SK-N-SH (cell line): Measurements from ENCODE around the gene EVC. TPM values are rescaled to one million over a fixed set of nuclear protein-coding genes. Genes with fewer than 3 reads are reported as not detected.

ENCODE experiments used
- CTCF ChIA-PET: fragments of 300-600, 350-600 bp; formaldehyde crosslinking; extraction: SDS; loops from one replicate; lab custom pipeline; 2021; lab: Yijun Ruan, JAX
- POLR2A ChIA-PET: fragments of 350-600 bp; sonication (Branson Sonifier 250); formaldehyde crosslinking; extraction: SDS; loops from one replicate; lab custom pipeline; 2020; ENCODE audit warnings: antibody characterized with exemption, inconsistent platforms; lab: Yijun Ruan, JAX
- DNase-seq: peaks from one replicate; pipeline ENCODE4 v3.0.0; 2012
- H2AFZ ChIP-seq: fragments of 200-600 bp; sonication (generic); 2 replicates; pipeline ENCODE4 v1.8.1; 2016; ENCODE audit warnings: antibody characterized with exemption, mild to moderate bottlenecking, low read depth
- H3F3A ChIP-seq: fragments of 200-600 bp; sonication (generic); replicated peaks from 2 replicates; pipeline ENCODE3; 2016; ENCODE audit warnings: antibody characterized with exemption, mild to moderate bottlenecking; ENCODE audit not compliant: insufficient read depth
- H3K27ac ChIP-seq, 2 experiments: fragments of 200-500 bp in 1 of 2; fragments of 200-600 bp in 1 of 2; sonication (Bioruptor generic) in 1 of 2; sonication (generic), shearing (Covaris generic) in 1 of 2; 2 replicates each; pipeline versions ENCODE4 v1.5.1 to v1.6.1; 2014 to 2016; ENCODE audit warnings: low read depth in 2 of 2, inconsistent platforms in 1 of 2, low read length in 1 of 2, mild to moderate bottlenecking in 1 of 2, mixed read lengths in 1 of 2
- H3K27me3 ChIP-seq: fragments of 200-600 bp; sonication (generic), shearing (Covaris generic); 2 replicates; pipeline ENCODE4 v1.6.1; 2016; ENCODE audit warnings: mixed run types; ENCODE audit not compliant: insufficient read depth
- H3K36me3 ChIP-seq, 2 experiments: fragments of 200-500 bp in 1 of 2; fragments of 200-600 bp in 1 of 2; sonication (Bioruptor generic) in 1 of 2; sonication (generic) in 1 of 2; replicated peaks in 1 of 2; 2 replicates each; pipeline versions ENCODE3 to v1.5.1; 2014 to 2016; ENCODE audit warnings: low read length in 1 of 2, mild to moderate bottlenecking in 1 of 2; ENCODE audit not compliant: insufficient read depth in 2 of 2, control insufficient read depth in 1 of 2
- H3K4me1 ChIP-seq, 2 experiments: fragments of 200-500 bp in 1 of 2; fragments of 200-600 bp in 1 of 2; sonication (Bioruptor generic) in 1 of 2; sonication (generic), shearing (Covaris generic) in 1 of 2; 2 replicates each; pipeline versions ENCODE4 v1.5.1 to v1.6.1; 2014 to 2016; ENCODE audit warnings: low read depth in 1 of 2, low read length in 1 of 2, mixed run types in 1 of 2; ENCODE audit not compliant: insufficient read depth in 2 of 2, control insufficient read depth in 1 of 2
- H3K4me2 ChIP-seq: fragments of 200-600 bp; sonication (generic), shearing (Covaris generic); 2 replicates; pipeline ENCODE4 v1.6.1; 2017; ENCODE audit warnings: mixed run types
- H3K4me3 ChIP-seq, 2 experiments: fragments of 200-500 bp in 1 of 2; fragments of 200-600 bp in 1 of 2; sonication (Bioruptor generic) in 1 of 2; sonication (generic), shearing (Covaris generic) in 1 of 2; 2 replicates each; pipeline versions ENCODE4 v1.5.1 to v1.8.1; 2014 to 2016; ENCODE audit warnings: low read depth in 2 of 2, inconsistent platforms in 1 of 2, low read length in 1 of 2, mild to moderate bottlenecking in 1 of 2, mixed read lengths in 1 of 2, moderate library complexity in 1 of 2
- H3K79me2 ChIP-seq: fragments of 200-600 bp; sonication (generic); 2 replicates; pipeline ENCODE4 v1.8.1; 2017; ENCODE audit warnings: mild to moderate bottlenecking; ENCODE audit not compliant: insufficient read depth
- H3K9ac ChIP-seq: fragments of 200-600 bp; sonication (generic); 2 replicates; pipeline ENCODE4 v1.6.1; 2017; ENCODE audit warnings: mixed run types
- H3K9me2 ChIP-seq: fragments of 200-600 bp; sonication (generic); 2 replicates; pipeline ENCODE4 v1.6.1; 2017; ENCODE audit warnings: mixed run types
- H3K9me3 ChIP-seq: fragments of 200-600 bp; sonication (generic); 2 replicates; pipeline ENCODE4 v1.6.1; 2017; ENCODE audit warnings: mixed run types, mild to moderate bottlenecking, moderate library complexity
- H4K20me1 ChIP-seq: fragments of 200-600 bp; sonication (generic); 2 replicates; pipeline ENCODE4 v1.6.1; 2017; ENCODE audit warnings: mild to moderate bottlenecking, mixed run types; ENCODE audit not compliant: insufficient read depth
- ELF1 ChIP-seq: IDR thresholded peaks from 2 replicates; pipeline ENCODE4 v1.4.0; 2012
- EZH2phosphoT487 ChIP-seq: fragments of 200-600 bp; sonication (generic); IDR thresholded peaks from 2 replicates; pipeline ENCODE4 v1.6.1; 2017; ENCODE audit warnings: low read depth, mixed run types, mild to moderate bottlenecking, antibody characterized with exemption, moderate library complexity, borderline replicate concordance
- FOSL2 ChIP-seq: IDR thresholded peaks from 2 replicates; pipeline ENCODE4 v1.4.0; 2012; ENCODE audit warnings: low read depth, mild to moderate bottlenecking, moderate library complexity, borderline replicate concordance
- FOXM1 ChIP-seq: IDR thresholded peaks from 2 replicates; pipeline ENCODE4 v1.4.0; 2012; ENCODE audit warnings: low read depth, mild to moderate bottlenecking
- GABPA ChIP-seq: IDR thresholded peaks from 2 replicates; pipeline ENCODE4 v1.4.0; 2012; ENCODE audit warnings: low read depth, mild to moderate bottlenecking
- GATA2 ChIP-seq: sonication (generic); formaldehyde crosslinking; IDR thresholded peaks from 2 replicates; pipeline ENCODE4 v1.5.0; 2020; ENCODE audit warnings: mild to moderate bottlenecking, missing genetic modification reagents
- MEF2A ChIP-seq: IDR thresholded peaks from 2 replicates; pipeline ENCODE4 v1.4.0; 2012; ENCODE audit warnings: low read depth, borderline replicate concordance
- NFIC ChIP-seq: IDR thresholded peaks from 2 replicates; pipeline ENCODE4 v1.4.0; 2012; ENCODE audit warnings: borderline replicate concordance
- NRF1 ChIP-seq: IDR thresholded peaks from 2 replicates; pipeline ENCODE4 v1.6.1; 2012; ENCODE audit warnings: low read depth, mild to moderate bottlenecking, low read length
- RAD21 ChIP-seq: IDR thresholded peaks from 2 replicates; pipeline ENCODE4 v1.6.1; 2012; ENCODE audit warnings: mild to moderate bottlenecking, low read length
- RXRA ChIP-seq: IDR thresholded peaks from 2 replicates; pipeline ENCODE4 v1.4.0; 2012; ENCODE audit warnings: low read depth, mild to moderate bottlenecking, borderline replicate concordance
- TAF1 ChIP-seq: IDR thresholded peaks from 2 replicates; pipeline ENCODE4 v1.6.1; 2012; ENCODE audit warnings: low read depth, mild to moderate bottlenecking, low read length, moderate library complexity, borderline replicate concordance
- TCF12 ChIP-seq: IDR thresholded peaks from 2 replicates; pipeline ENCODE4 v1.4.0; 2012
- TEAD4 ChIP-seq: IDR thresholded peaks from 2 replicates; pipeline ENCODE4 v1.4.0; 2012; ENCODE audit warnings: mild to moderate bottlenecking, borderline replicate concordance; ENCODE audit not compliant: insufficient read depth
- YY1 ChIP-seq: IDR thresholded peaks from 2 replicates; pipeline ENCODE4 v1.4.0; 2012; ENCODE audit warnings: low read depth, mild to moderate bottlenecking
- WGBS: methylation state at CpG from one replicate; pipeline ENCODE4 v1.1.6; 2017; ENCODE audit warnings: low lambda C conversion rate; 5-methylcytosine and 5-hydroxymethylcytosine counted together
- polyA plus RNA-seq, 3 experiments: library from polyadenylated mRNA; depleted of rRNA; stranded (reverse); fragments of >200 nt; gene quantifications; 2 replicates each; pipeline ENCODE4 v1.2.3, GENCODE V29; 2012
- TF ChIP-seq, protein P1 (sequence below): IDR thresholded peaks from 2 replicates; pipeline ENCODE4; 2012
- TF ChIP-seq, protein P2 (sequence below): fragments of 150-350 bp; IDR thresholded peaks from 2 replicates; pipeline ENCODE4 v1.6.1; 2017; ENCODE audit warnings: antibody characterized with exemption, low read length, low read depth, borderline replicate concordance
- TF ChIP-seq, protein P3 (sequence below): fragments of 150-350 bp; IDR thresholded peaks from 2 replicates; pipeline ENCODE4 v1.6.1; 2016; ENCODE audit warnings: mild to moderate bottlenecking, low read depth, low read length
- TF ChIP-seq, protein P4 (sequence below): fragments of 200-600 bp; sonication (generic); IDR thresholded peaks from 2 replicates; pipeline ENCODE4 v1.6.1; 2017; ENCODE audit warnings: antibody characterized with exemption, mild to moderate bottlenecking, moderate library complexity

Gene EVC
- polyA plus RNA-seq, 1 of the 3 experiments (the other 2 are of a cell fraction), result 3.8 TPM

DNA sequence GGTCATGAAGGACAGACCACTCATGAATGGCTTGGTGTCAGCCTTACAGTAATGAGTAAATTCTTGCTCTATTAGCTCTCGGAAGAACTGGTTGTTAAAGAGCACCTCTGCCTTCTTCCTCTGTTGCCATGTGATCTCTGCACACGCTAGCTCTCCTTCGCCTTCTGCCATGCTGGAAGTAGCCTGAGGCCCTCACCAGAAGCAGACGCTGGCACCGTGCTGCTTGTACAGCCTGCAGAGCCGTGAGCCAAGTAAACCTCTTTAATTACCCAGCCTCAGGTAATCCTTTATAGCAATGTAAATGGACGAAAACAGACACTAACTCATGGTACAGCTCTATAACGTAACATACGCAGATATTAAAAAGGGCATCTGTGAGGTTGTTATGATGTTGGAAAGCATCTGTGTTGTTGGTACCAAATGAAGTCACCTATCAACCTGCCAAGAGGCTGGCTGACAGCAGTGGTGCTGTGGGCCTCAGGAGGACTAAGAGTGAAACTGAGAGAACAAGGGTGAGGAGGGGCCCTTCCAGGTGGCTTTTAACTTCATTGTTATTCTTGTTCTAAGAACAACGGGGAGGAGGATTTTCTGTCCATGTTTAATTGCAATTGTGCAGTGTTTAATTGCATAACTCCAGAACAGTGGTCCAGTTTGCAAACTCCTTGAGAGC lies 112.7 kb downstream of the EVC start:
- Histone ChIP-seq H3K4me3 (no peak overlapping the region), H4K20me1 (no peaks in the 10 kb centered on the region; the same call in 1 of the 2 replicates), H3K27me3 (no peaks in the 10 kb centered on the region), H3K9ac (no peak overlapping the region), H2AFZ (no peak overlapping the region), H3K9me2 (no peaks in the 10 kb centered on the region), H3K27ac (no peak overlapping the region; a peak in 1 of 4 replicates), H3K9me3 (no peaks in the 10 kb centered on the region), H3K4me1 (no peaks in the 10 kb centered on the region; a peak in 1 of 4 replicates), H3K36me3 (peaks cover 6 to 43% of the 10 kb centered on the region in 2 experiments), H3K4me2 (no peak overlapping the region), H3F3A (no peaks in the 10 kb centered on the region), H3K79me2 (no peaks in the 10 kb centered on the region)
- DNase-seq, result no peak
- TF ChIP-seq TCF12, result no peak
- no peak for TF ChIP-seq TEAD4
- TF ChIP-seq NFIC, result no peak
- TF ChIP-seq YY1, result no peak
- TF ChIP-seq, protein P1, sequence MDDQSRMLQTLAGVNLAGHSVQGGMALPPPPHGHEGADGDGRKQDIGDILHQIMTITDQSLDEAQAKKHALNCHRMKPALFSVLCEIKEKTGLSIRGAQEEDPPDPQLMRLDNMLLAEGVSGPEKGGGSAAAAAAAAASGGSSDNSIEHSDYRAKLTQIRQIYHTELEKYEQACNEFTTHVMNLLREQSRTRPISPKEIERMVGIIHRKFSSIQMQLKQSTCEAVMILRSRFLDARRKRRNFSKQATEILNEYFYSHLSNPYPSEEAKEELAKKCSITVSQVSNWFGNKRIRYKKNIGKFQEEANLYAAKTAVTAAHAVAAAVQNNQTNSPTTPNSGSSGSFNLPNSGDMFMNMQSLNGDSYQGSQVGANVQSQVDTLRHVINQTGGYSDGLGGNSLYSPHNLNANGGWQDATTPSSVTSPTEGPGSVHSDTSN, result no peak
- no peak for TF ChIP-seq ELF1
- no peak for TF ChIP-seq FOSL2
- TF ChIP-seq RXRA, result no peak
- TF ChIP-seq, protein P2, sequence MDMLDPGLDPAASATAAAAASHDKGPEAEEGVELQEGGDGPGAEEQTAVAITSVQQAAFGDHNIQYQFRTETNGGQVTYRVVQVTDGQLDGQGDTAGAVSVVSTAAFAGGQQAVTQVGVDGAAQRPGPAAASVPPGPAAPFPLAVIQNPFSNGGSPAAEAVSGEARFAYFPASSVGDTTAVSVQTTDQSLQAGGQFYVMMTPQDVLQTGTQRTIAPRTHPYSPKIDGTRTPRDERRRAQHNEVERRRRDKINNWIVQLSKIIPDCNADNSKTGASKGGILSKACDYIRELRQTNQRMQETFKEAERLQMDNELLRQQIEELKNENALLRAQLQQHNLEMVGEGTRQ, result no peak
- no peak for TF ChIP-seq EZH2phosphoT487
- TF ChIP-seq FOXM1, result no peak
- TF ChIP-seq, protein P3, sequence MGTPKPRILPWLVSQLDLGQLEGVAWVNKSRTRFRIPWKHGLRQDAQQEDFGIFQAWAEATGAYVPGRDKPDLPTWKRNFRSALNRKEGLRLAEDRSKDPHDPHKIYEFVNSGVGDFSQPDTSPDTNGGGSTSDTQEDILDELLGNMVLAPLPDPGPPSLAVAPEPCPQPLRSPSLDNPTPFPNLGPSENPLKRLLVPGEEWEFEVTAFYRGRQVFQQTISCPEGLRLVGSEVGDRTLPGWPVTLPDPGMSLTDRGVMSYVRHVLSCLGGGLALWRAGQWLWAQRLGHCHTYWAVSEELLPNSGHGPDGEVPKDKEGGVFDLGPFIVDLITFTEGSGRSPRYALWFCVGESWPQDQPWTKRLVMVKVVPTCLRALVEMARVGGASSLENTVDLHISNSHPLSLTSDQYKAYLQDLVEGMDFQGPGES, result no peak
- no peak for TF ChIP-seq GABPA
- TF ChIP-seq, protein P4, sequence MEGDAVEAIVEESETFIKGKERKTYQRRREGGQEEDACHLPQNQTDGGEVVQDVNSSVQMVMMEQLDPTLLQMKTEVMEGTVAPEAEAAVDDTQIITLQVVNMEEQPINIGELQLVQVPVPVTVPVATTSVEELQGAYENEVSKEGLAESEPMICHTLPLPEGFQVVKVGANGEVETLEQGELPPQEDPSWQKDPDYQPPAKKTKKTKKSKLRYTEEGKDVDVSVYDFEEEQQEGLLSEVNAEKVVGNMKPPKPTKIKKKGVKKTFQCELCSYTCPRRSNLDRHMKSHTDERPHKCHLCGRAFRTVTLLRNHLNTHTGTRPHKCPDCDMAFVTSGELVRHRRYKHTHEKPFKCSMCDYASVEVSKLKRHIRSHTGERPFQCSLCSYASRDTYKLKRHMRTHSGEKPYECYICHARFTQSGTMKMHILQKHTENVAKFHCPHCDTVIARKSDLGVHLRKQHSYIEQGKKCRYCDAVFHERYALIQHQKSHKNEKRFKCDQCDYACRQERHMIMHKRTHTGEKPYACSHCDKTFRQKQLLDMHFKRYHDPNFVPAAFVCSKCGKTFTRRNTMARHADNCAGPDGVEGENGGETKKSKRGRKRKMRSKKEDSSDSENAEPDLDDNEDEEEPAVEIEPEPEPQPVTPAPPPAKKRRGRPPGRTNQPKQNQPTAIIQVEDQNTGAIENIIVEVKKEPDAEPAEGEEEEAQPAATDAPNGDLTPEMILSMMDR, result no peak
- TF ChIP-seq MEF2A, result no peak
- no peak for TF ChIP-seq RAD21
- no peak for TF ChIP-seq TAF1
- TF ChIP-seq NRF1, result no peak
- no peak for TF ChIP-seq GATA2 (CRISPR knock-in tag)
- WGBS, result 88% methylated on average over 10 of the region's 10 CpGs
- CTCF ChIA-PET, result interaction anchor here (0.6 to 4.9 kb wide), 5 partner anchors 11 to 655 kb away, joined by 3 to 32 read pairs (median 3); partner anchors contain the start of gene WFS1
- POLR2A ChIA-PET, result no interaction called here
